Neural crest cell (in vitro differentiated cells): ENCODE results near the gene IL15RA. TPM values are rescaled to one million over a fixed set of nuclear protein-coding genes. Genes with fewer than 3 reads are reported as not detected.

Experiments
- DNase-seq: peaks from one replicate; pipeline ENCODE4 v3.0.0; 2021; ENCODE audit warnings: low read depth, mixed read lengths, low spot score
- H3K27ac Mint-ChIP-seq: one replicate; pipeline ENCODE4 v1.8.0; 2021; ENCODE audit warnings: mild to moderate bottlenecking, mixed read lengths; ENCODE audit not compliant: unreplicated experiment
- H3K27me3 Mint-ChIP-seq: 2 replicates; pipeline ENCODE4 v1.8.0; 2021; ENCODE audit warnings: low read depth, mild to moderate bottlenecking, mixed read lengths
- H3K36me3 Mint-ChIP-seq: 2 replicates; pipeline ENCODE4 v1.8.0; 2021; ENCODE audit warnings: low read depth, mild to moderate bottlenecking, mixed read lengths
- H3K4me1 Mint-ChIP-seq: 2 replicates; pipeline ENCODE4 v1.8.0; 2021; ENCODE audit warnings: mixed read lengths
- H3K4me3 Mint-ChIP-seq: one replicate; pipeline ENCODE4 v1.8.0; 2021; ENCODE audit warnings: mild to moderate bottlenecking, mixed read lengths
- H3K9me3 Mint-ChIP-seq: 2 replicates; pipeline ENCODE4 v1.8.0; 2021; ENCODE audit warnings: mixed read lengths
- CTCF ChIP-seq: fragments of 200-600 bp; sonication (generic); conservative IDR thresholded peaks from 2 replicates; pipeline ENCODE4 v1.5.0; 2021; ENCODE audit warnings: antibody characterized with exemption, mild to moderate bottlenecking
- total RNA-seq: library from RNA; stranded (reverse); gene quantifications from 2 replicates; pipeline ENCODE4 v1.2.1, GENCODE V29; 2021

IL15RA gene
- total RNA-seq, 1 donor from 2014 or later, result not detected

DNA sequence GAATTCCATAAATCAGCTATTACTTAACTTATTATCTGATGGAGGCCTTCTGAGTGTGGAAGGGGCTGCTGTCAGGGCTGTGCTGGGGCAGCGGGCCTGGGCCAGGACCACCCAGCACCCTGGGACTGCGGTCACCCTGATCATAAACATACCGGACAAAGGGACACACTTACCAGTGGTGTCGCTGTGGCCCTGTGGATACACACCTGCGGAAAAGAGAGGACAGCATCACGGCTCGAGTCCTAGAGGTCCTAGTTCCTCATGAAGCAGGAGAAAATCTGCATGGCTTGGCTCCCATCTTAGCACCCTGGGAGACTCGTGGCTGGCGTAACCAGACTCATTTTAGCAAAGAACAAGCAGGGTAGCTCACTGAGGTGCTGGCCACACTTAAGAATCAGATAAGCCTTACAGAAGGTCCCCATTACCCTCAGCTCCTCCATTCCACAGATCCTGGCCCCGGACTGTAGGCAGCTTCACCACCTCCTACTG is 17.7 kb downstream of the IL15RA start:
- H3K4me3 Mint-ChIP-seq, result no peak overlapping the region
- no peaks in the 10 kb centered on the region for H3K27me3 Mint-ChIP-seq
- peaks cover 8% of the 10 kb centered on the region for H3K4me1 Mint-ChIP-seq

DNA sequence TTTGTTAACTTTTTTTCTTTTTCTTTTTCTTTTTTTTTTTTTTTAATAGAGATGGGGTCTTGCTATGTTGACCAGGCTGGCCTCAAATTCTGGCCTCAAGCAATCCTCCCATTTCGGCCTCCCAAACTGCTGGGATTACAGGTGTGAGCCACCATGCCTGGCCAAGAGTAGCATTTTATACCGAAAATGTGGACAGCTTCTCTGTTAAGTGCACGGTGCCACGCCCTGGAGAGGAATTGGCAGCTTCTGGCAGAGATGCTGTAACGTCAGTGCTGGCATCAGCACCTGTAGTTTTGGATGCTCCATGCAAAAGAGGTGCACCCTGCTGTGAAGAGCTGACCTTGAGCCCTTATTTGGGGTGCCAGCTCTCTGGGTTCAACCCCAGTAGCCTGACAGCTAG is 18.2 kb downstream of the IL15RA start:
- Mint-ChIP-seq H3K36me3 (no peaks in the 10 kb centered on the region), H3K27me3 (no peaks in the 10 kb centered on the region), H3K4me3 (no peak overlapping the region), H3K9me3 (no peaks in the 10 kb centered on the region), H3K4me1 (peaks cover 8% of the 10 kb centered on the region), H3K27ac (no peak overlapping the region)
- no peak for TF ChIP-seq CTCF
- DNase-seq, result no peak

More for the DNA sequence above, 17.7 kb downstream of the IL15RA start:
- H3K36me3 Mint-ChIP-seq, result no peaks in the 10 kb centered on the region
- DNase-seq, result no peak
- H3K27ac Mint-ChIP-seq, result no peak overlapping the region
- no peaks in the 10 kb centered on the region for H3K9me3 Mint-ChIP-seq
- TF ChIP-seq CTCF, result no peak

DNA sequence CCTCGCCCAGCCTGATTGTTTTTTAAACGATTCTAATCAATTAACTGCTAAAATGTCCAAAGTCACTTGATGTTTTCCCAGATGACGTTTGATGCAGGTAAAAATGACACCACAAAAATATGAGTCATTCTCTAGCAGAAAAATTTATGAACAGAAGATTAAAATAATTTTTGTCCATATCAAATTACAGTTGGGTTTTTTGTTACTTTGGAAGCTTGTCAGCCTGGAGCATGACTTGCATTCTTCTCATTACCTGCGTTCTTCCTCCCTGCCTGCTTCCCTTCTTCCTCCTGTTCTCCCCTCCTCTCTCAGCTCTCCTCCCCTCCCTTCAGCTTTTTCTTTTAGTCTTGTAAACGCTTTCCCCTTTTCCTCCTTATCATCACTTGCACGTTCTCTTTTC is 18.7 kb downstream of the IL15RA start:
- H3K4me3 Mint-ChIP-seq, result no peak overlapping the region
- H3K9me3 Mint-ChIP-seq, result no peaks in the 10 kb centered on the region
- no peak overlapping the region for H3K27ac Mint-ChIP-seq
- no peak for TF ChIP-seq CTCF
- H3K27me3 Mint-ChIP-seq, result no peaks in the 10 kb centered on the region
- peaks cover 8% of the 10 kb centered on the region for H3K4me1 Mint-ChIP-seq
- no peaks in the 10 kb centered on the region for H3K36me3 Mint-ChIP-seq
- no peak for DNase-seq

- no peak for DNase-seq
- Mint-ChIP-seq H3K36me3 (no peaks in the 10 kb centered on the region), H3K4me1 (peaks cover 8% of the 10 kb centered on the region), H3K4me3 (no peak overlapping the region), H3K9me3 (no peaks in the 10 kb centered on the region), H3K27me3 (peaks cover 3% of the 10 kb centered on the region), H3K27ac (no peak overlapping the region)
- TF ChIP-seq CTCF, result no peak
Measured at GRCh38 chr10:5958077-5958476, 19.3 kb downstream of the IL15RA start.

DNA sequence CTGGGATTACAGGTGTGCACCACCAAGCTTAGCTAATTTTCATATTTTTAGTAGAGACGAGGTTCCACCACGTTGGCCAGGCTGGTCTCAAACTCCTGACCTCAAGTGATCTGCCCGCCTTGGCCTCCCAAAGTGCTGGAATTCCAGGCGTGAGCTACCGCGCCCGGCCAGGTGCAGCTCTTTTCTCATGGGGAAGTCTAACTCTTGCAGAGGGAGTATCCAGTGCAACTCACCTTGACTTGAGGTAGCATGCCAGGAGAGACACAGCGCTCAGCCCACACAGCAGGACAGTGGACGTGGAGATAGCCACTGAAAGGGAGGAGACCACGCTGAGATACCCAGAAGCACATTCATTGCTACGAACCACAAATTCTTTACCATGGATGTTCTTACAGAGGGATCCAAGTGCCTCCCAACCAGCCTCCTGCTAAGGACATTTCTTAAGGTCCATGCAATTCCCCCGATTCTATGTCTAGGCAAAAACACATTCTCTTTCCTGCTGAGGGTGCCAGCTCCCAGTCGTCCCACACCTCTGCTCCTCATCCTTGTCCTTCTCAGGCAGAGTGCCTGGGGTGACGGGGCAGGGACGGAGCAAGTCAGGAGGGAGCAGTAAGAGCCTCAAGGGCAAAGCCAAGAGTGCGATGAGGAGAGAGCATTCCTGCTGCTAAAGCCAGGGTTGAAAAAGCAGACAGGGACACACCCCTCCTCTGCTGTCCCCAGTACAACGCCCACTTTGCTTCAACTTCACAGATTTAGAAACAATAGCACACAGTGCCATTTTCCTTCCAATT is 21.0 kb downstream of the IL15RA start:
- Mint-ChIP-seq H3K4me1 (peaks cover 3% of the 10 kb centered on the region), H3K9me3 (no peaks in the 10 kb centered on the region), H3K27me3 (peaks cover 7% of the 10 kb centered on the region), H3K4me3 (no peak overlapping the region), H3K36me3 (no peaks in the 10 kb centered on the region), H3K27ac (no peak overlapping the region)
- DNase-seq, result no peak
- TF ChIP-seq CTCF, result no peak
